Erythroblast (primary cell): ENCODE results near the gene FLT4.

Experiments
- GATA1 ChIP-seq: IDR thresholded peaks from 2 replicates; pipeline ENCODE4 v1.6.1; 2011; ENCODE audit warnings: low read depth, mild to moderate bottlenecking, control low read depth, low read length, moderate library complexity
- POLR2A ChIP-seq: IDR thresholded peaks from 2 replicates; pipeline ENCODE4 v1.6.1; 2011; ENCODE audit warnings: mild to moderate bottlenecking, low read length

GRCh38 chr5:180645274-180646204 is 3.9 kb downstream of the FLT4 start:
- TF ChIP-seq POLR2A (no peak), GATA1 (no peak)
